RWPE1 (cell line): ENCODE results near the gene UTP25.
A peak's percentile ranks its signal among the peaks of the same experiment; 100 is the strongest.

Experiments used
- CTCF ChIA-PET: fragments of 350-600 bp; sonication (Branson Sonifier 250); formaldehyde crosslinking; extraction: SDS; loops from one replicate; lab custom pipeline; 2021; lab: Yijun Ruan, JAX
- POLR2A ChIA-PET: fragments of 400-600 bp; formaldehyde crosslinking; extraction: SDS; loops from one replicate; lab custom pipeline; 2020; ENCODE audit warnings: antibody characterized with exemption; ENCODE audit not compliant: low non-redundant PET; lab: Yijun Ruan, JAX
- DNase-seq: peaks from one replicate; pipeline ENCODE4 v3.0.0; 2012; ENCODE audit warnings: low spot score
- H3K27ac ChIP-seq: fragments of 450-650 bp; 2 replicates; pipeline ENCODE4 v1.5.1; 2017
- TF ChIP-seq, protein P1 (sequence below): fragments of 450-650 bp; conservative IDR thresholded peaks from 2 replicates; pipeline ENCODE4 v1.5.1; 2017; ENCODE audit warnings: low read depth, mild to moderate bottlenecking

The UTP25 gene

DNA sequence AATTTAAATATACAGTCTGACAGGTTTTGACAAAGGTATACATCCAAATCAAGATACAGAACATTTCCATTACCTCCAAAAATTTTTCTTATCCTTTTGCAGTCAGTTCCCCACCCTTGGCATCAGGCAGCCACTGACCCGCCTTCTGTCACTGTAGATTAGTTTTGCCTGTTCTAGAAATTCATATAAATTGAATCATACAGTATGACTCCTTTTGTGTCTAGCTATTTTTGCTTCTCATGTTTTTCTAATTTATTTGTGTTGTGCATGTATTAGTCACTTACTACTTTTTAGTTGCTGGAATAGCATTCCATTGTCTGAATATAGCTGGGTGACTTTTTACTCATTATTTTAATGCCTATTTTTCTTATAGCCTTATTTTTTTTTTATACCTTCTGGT lies 3.8 kb downstream of the UTP25 start:
- TF ChIP-seq, protein P1, sequence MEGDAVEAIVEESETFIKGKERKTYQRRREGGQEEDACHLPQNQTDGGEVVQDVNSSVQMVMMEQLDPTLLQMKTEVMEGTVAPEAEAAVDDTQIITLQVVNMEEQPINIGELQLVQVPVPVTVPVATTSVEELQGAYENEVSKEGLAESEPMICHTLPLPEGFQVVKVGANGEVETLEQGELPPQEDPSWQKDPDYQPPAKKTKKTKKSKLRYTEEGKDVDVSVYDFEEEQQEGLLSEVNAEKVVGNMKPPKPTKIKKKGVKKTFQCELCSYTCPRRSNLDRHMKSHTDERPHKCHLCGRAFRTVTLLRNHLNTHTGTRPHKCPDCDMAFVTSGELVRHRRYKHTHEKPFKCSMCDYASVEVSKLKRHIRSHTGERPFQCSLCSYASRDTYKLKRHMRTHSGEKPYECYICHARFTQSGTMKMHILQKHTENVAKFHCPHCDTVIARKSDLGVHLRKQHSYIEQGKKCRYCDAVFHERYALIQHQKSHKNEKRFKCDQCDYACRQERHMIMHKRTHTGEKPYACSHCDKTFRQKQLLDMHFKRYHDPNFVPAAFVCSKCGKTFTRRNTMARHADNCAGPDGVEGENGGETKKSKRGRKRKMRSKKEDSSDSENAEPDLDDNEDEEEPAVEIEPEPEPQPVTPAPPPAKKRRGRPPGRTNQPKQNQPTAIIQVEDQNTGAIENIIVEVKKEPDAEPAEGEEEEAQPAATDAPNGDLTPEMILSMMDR, result no peak
- POLR2A ChIA-PET, result no interaction called here
- CTCF ChIA-PET, result no interaction called here
- no peak overlapping the region for H3K27ac ChIP-seq
- DNase-seq, result no peak

DNA sequence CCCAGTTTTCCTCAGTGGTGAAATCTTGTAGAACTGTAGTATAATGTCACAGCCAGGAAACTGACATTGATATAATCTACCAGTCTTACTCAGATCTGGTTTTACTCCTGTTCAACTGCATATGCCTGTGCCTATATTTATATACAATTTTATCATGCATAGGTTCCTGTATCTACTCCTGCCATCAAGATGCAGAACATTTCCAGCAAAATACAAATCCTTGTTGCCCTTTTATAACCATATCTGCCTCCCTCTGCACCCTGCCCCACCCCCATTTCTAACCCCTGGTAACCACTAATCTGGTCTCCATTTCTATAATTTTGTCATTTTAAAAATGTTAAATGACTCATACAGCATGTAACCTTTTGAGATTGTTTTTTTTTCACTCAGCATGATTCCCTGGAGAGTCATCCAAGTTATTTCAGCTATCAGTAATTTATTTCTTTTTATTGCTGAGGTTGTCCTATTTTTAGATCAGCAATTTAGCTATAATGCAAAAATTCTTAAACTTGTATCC lies 8.1 kb downstream of the UTP25 start:
- TF ChIP-seq, protein P1, result no peak
- ChIA-PET POLR2A (no interaction called here), CTCF (interaction anchor here (0.6 to 1.2 kb wide), 2 partner anchors 8 to 30 kb away, joined by 4 read pairs; no protein-coding TSS in a partner anchor)
- no peak overlapping the region for H3K27ac ChIP-seq
- no peak for DNase-seq

DNA sequence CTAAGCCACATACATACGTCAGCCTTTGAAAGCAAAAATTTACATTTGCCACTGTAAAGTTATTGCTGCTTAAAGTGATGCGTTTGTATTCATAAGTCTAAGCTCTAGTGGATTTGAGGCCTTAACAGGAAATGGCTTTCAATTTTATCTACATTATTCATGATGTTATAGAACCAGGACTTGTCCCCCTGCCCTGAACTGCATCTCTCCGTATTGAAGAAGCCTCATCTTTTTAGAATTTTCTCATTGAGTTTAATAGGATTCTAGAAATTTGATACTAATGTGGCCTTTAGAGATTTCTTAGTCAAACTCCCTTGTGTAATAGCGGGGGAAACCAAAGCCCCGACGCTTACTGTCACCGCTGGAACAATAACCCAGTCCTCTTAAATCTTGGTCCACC lies 9.9 kb downstream of the UTP25 start:
- CTCF ChIA-PET, result no interaction called here
- POLR2A ChIA-PET, result no interaction called here
- no peak overlapping the region for H3K27ac ChIP-seq
- DNase-seq, result no peak
- TF ChIP-seq, protein P1, result no peak

DNA sequence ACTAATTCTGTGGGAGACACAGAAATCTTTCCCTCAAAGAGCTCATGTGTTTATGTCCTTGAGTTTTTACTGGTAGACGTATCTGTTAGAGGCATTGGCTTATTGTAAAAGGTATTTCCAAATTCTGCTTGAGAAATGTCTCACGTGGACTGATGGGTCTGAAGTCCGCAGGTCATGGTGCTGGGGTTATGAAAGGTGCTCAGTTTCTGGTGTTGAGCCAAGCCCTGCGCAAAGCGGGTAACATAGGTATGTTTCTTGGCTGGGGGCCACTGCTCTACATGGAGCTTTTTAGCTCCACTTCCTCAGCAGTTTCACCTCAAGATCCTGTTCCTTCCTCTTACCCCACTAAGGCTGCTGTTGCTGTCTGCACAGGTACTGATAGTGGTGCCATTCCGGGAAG lies 10.8 kb downstream of the UTP25 start:
- POLR2A ChIA-PET, result no interaction called here
- peak overlapping the region; percentile 64 for H3K27ac ChIP-seq
- CTCF ChIA-PET, result interaction anchor here (0.6 kb wide), 1 partner anchor 38 kb away, joined by 3 read pairs; no protein-coding TSS in a partner anchor
- DNase-seq, result no peak
- TF ChIP-seq, protein P1, result no peak

DNA sequence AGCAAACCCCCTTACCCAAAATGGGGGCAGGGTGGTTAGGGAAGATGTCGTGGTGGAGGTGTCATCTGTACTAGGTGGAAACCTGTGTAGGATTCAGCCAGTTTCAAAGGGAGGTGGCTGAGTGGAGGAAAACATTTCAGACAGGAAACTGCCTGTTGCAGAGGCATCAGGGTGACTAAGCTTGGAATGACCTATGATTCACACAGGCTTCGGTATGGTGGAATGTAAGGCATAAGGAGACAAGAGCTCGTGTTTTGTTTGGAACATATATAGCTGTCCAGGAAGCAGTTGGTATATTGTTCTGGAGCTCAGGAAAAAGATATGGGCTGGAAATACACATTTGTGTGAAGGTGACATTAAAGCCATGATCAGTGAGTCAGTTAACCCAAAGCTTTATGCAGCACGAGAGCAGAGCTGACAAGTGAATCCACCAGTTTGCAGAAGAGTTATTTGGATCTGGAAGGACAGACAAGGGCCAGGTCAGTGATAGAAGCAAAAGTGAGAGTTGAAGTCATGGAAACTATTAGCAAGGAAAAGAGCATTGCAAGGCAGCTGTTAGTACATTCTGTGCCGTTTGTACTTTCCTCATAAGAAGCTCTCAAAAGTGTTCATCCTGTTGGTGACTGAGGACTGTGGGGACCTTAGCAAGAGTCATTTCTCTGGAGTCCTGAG lies 12.2 kb downstream of the UTP25 start:
- ChIA-PET POLR2A (no interaction called here), CTCF (interaction anchor here (0.6 to 1.5 kb wide), 2 partner anchors 20 to 145 kb away, joined by 3 read pairs; no protein-coding TSS in a partner anchor)
- H3K27ac ChIP-seq, result peak overlapping the region; percentile 77
- DNase-seq, result peak; percentile 95
- TF ChIP-seq, protein P1, result no peak

DNA sequence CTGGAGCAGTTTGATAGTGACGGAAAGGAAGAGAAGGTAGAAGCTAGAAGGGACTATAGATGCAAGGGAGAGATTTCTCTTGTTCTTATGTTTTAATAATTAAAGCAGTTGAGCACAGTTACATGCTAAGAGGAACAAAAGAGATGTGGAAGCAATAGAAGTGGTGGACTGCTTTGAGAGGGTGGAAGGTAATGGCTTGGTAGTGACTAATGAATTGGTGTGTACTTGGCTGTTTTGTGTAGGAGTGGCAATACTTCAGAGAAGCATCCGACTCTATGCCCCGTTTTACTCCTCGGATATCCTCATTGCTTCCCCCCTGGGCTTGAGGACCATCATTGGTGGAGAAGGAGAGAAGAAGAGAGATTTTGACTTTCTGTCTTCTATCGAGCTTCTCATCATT lies 12.8 kb downstream of the UTP25 start:
- TF ChIP-seq, protein P1, result no peak
- ChIA-PET CTCF (interaction anchor here (1.5 kb wide), 1 partner anchor 20 kb away, joined by 3 read pairs; no protein-coding TSS in a partner anchor), POLR2A (no interaction called here)
- no peak for DNase-seq
- H3K27ac ChIP-seq, result peak overlapping the region; percentile 77; the same call in 1 of the 2 replicates
